GM12878 (cell line): ENCODE measurements around the gene CNN2. TPM values are rescaled to one million over a fixed set of nuclear protein-coding genes. Genes with fewer than 3 reads are reported as not detected.

Experiments
- ATAC-seq: fragments of 200-7000 bp; cut with Tn5 transposase; 3 replicates; pipeline ENCODE4 v1.9.1; 2020; ENCODE audit warnings: mild to moderate bottlenecking, moderate library complexity
- BruUV-seq: library from RNA; stranded (reverse); fragments of 400-500 nt; replicated peaks from 2 replicates; lab custom pipeline; 2021; lab: Mats Ljungman, UMichigan
- CTCF ChIA-PET: fragments of 300-600 bp; sonication (Branson Sonifier 250); formaldehyde crosslinking; extraction: SDS; loops from one replicate; lab custom pipeline; 2021; ENCODE audit warnings: inconsistent platforms; lab: Yijun Ruan, JAX
- POLR2A ChIA-PET: fragments of 350-600 bp; formaldehyde crosslinking; extraction: SDS; loops from one replicate; lab custom pipeline; 2021; ENCODE audit warnings: inconsistent platforms; lab: Charles Lee
- RAD21 ChIA-PET: fragments of 300-600 bp; sonication (Branson Sonifier 250); formaldehyde crosslinking; loops from one replicate; lab custom pipeline; 2023; ENCODE audit warnings: antibody characterized with exemption; ENCODE audit not compliant: unreplicated experiment; lab: Charles Lee
- SMC1A ChIA-PET: fragments of 300-600 bp; sonication (Branson Sonifier 250); formaldehyde crosslinking; loops from one replicate; lab custom pipeline; 2023; ENCODE audit not compliant: unreplicated experiment, uncharacterized antibody; lab: Charles Lee
- DNase-seq: peaks from one replicate; pipeline ENCODE4 v3.0.0-alpha.2; 2011; ENCODE audit warnings: low read depth, low spot score
- FAIRE-seq: peaks from 3 replicates; lab custom pipeline; 2011; peaks lifted over from hg19 to GRCh38; lab: Jason Lieb, UNC
- H2AFZ ChIP-seq: 2 replicates; pipeline ENCODE4 v1.6.0; 2011; ENCODE audit warnings: low read depth, low read length, control low read depth; ENCODE audit not compliant: control insufficient read depth
- H3K27ac ChIP-seq: 2 replicates; pipeline ENCODE4 v1.5.1; 2011; ENCODE audit warnings: control low read depth; ENCODE audit not compliant: control insufficient read depth, insufficient read depth
- H3K27me3 ChIP-seq, 2 experiments: replicated peaks in 1 of 2; 2 replicates each; pipeline versions ENCODE4 v1.6.0 to v1.6.1; 2011; ENCODE audit warnings: low read length in 1 of 2; ENCODE audit not compliant: control insufficient read depth in 2 of 2, insufficient read depth in 2 of 2
- H3K36me3 ChIP-seq, 2 experiments: 2 replicates each; pipeline ENCODE4 v1.5.1; 2011; ENCODE audit warnings: low read length in 1 of 2; ENCODE audit not compliant: control insufficient read depth in 2 of 2, insufficient read depth in 2 of 2
- H3K4me1 ChIP-seq: 2 replicates; pipeline ENCODE4 v1.6.1; 2011; ENCODE audit warnings: mild to moderate bottlenecking, low read length, moderate library complexity, mixed read lengths; ENCODE audit not compliant: control insufficient read depth, insufficient read depth
- H3K4me2 ChIP-seq: 2 replicates; pipeline ENCODE4 v1.6.0; 2011; ENCODE audit warnings: control low read depth; ENCODE audit not compliant: control insufficient read depth, insufficient read depth
- H3K4me3 ChIP-seq: fragments of 200-600 bp; sonication (generic); 2 replicates; pipeline ENCODE4 v1.5.1; 2016
- H3K79me2 ChIP-seq: 2 replicates; pipeline ENCODE4 v1.6.0; 2011; ENCODE audit warnings: low read length; ENCODE audit not compliant: control insufficient read depth, insufficient read depth
- H3K9ac ChIP-seq: 2 replicates; pipeline ENCODE4 v1.8.0; 2011; ENCODE audit warnings: low read length, control low read depth, mixed read lengths; ENCODE audit not compliant: control insufficient read depth, insufficient read depth
- H3K9me3 ChIP-seq: replicated peaks from 3 replicates; pipeline ENCODE4 v1.5.1; 2011; ENCODE audit warnings: mild to moderate bottlenecking, low read length; ENCODE audit not compliant: control insufficient read depth, insufficient read depth
- H4K20me1 ChIP-seq: 2 replicates; pipeline ENCODE4 v1.6.0; 2011; ENCODE audit not compliant: control insufficient read depth, insufficient read depth
- EGR1 ChIP-seq, 2 experiments: IDR thresholded peaks; 1 replicate in 1 of 2; 2 replicates in 1 of 2; pipeline ENCODE4 v1.6.1; 2011 to 2012; ENCODE audit warnings: low read depth in 2 of 2, low read length in 2 of 2, borderline replicate concordance in 1 of 2, mild to moderate bottlenecking in 1 of 2, moderate library complexity in 1 of 2
- NFIC ChIP-seq: IDR thresholded peaks from 2 replicates; pipeline ENCODE4 v1.6.1; 2012; ENCODE audit warnings: low read depth, mild to moderate bottlenecking, inconsistent platforms, low read length, moderate library complexity
- POLR2AphosphoS5 ChIP-seq: IDR thresholded peaks from 2 replicates; pipeline ENCODE4 v1.6.1; 2011; ENCODE audit warnings: mild to moderate bottlenecking, low read length, inconsistent platforms
- WGBS: methylation state at CpG from one replicate; pipeline ENCODE4 v1.1.6; 2016; ENCODE audit warnings: low lambda C conversion rate; ENCODE audit not compliant: insufficient replicate concordance, insufficient coverage; ENCODE audit errors: missing lambda C conversion rate; 5-methylcytosine and 5-hydroxymethylcytosine counted together
- in situ Hi-C: fragments of 300-500 bp; cut with MboI; formaldehyde crosslinking; loops from 9 replicates; pipeline ENCODE4 v1.14.3; 2018; ENCODE audit warnings: mixed read lengths
- intact Hi-C: fragments of 100-400 bp; cut with micrococcal nuclease; formaldehyde crosslinking; loops from one replicate; pipeline ENCODE4 v1.14.2; 2022; ENCODE audit not compliant: unreplicated experiment
- polyA plus RNA-seq, 11 experiments: library from polyadenylated mRNA; depleted of rRNA in 4 of 11; unstranded in 6 of 11; stranded (reverse) in 5 of 11; fragments of >200 nt; fragmentation: Nextera tagmentation in 4 of 11; fragmentation: Illumina TruSeq in 1 of 11; extraction: Ambion mirVana in 4 of 11; extraction: Trizol in 1 of 11; gene quantifications; 1 replicate in 1 of 11; 2 replicates in 10 of 11; pipeline versions ENCODE4 v1.2.1 to v1.2.3, GENCODE V29; 2011 to 2016; ENCODE audit warnings: inconsistent platforms in 2 of 11, missing spikeins in 2 of 11, low read depth in 1 of 11
- total RNA-seq, 4 experiments: library from RNA; depleted of rRNA in 3 of 4; stranded (reverse); fragments of >200 nt in 3 of 4; fragmentation: Illumina TruSeq in 1 of 4; extraction: Trizol in 1 of 4; gene quantifications; 2 replicates each; pipeline versions ENCODE4 v1.2.1 to v1.2.3, GENCODE V29; 2013 to 2021
- TF ChIP-seq, protein P1 (sequence below): IDR thresholded peaks from 2 replicates; pipeline ENCODE4 v1.6.1; 2011; ENCODE audit warnings: borderline replicate concordance, low read depth, mild to moderate bottlenecking, moderate library complexity, low read length; ENCODE audit not compliant: insufficient read depth, poor library complexity, severe bottlenecking
- TF ChIP-seq, protein P2 (sequence below): fragments of 450-650 bp; IDR thresholded peaks from 2 replicates; pipeline ENCODE4 v1.6.1; 2016; ENCODE audit warnings: mild to moderate bottlenecking
- TF ChIP-seq, protein P3 (sequence below): fragments of 450-650 bp; IDR thresholded peaks from 2 replicates; pipeline ENCODE4 v1.6.1; 2018; ENCODE audit warnings: borderline replicate concordance, mild to moderate bottlenecking; ENCODE audit not compliant: partially characterized antibody

The CNN2 gene
- total and polyA plus RNA-seq, 10 of the 15 experiments (the other 5 are each of a cell fraction or from before 2014, with no cell fraction given): 34.7 to 311 (median 172) TPM

DNA sequence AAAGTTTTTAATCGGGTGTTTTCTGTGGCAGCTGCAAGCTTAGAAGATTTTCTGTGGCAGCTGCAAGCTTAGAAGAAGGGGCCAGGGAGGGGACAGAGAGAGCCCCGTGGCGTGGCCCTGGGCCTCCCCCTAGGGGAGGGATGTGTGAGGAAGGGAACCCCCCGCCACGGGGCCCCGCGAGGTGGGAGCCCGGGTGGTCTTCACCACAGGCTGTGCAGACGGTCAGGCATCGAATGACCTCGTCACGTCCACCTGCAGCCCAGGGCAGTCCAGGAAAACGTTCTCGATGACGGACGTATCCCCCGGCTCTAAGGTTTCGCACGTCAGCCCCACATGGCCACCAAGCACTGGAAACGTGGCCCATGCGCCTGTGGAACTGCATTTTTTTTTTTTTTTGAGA lies 60.2 kb downstream of the CNN2 start:
- POLR2A ChIA-PET: interaction anchor here (0.6 to 4.9 kb wide), 5 partner anchors 10 to 150 kb away, joined by 3 to 23 read pairs (median 3); no protein-coding TSS in a partner anchor
- DNase-seq (no peak), FAIRE-seq (no peak), ATAC-seq (no peak)
- SMC1A ChIA-PET: interaction anchor here (2.6 to 3.0 kb wide), 2 partner anchors 10 to 20 kb away, joined by 9 to 14 read pairs; partner anchors contain the start of gene ARHGAP45
- TF ChIP-seq, protein P1, sequence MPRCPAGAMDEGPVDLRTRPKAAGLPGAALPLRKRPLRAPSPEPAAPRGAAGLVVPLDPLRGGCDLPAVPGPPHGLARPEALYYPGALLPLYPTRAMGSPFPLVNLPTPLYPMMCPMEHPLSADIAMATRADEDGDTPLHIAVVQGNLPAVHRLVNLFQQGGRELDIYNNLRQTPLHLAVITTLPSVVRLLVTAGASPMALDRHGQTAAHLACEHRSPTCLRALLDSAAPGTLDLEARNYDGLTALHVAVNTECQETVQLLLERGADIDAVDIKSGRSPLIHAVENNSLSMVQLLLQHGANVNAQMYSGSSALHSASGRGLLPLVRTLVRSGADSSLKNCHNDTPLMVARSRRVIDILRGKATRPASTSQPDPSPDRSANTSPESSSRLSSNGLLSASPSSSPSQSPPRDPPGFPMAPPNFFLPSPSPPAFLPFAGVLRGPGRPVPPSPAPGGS: peak; percentile 29
- TF ChIP-seq POLR2AphosphoS5 (peak; percentile 68), EGR1 (IDR thresholded peaks at IDR 0.05; ENCODE audit: borderline replicate concordance in 1 of 2, low read depth in 2 of 2, low read length in 2 of 2) (no peak), NFIC (no peak)
- TF ChIP-seq, protein P2, sequence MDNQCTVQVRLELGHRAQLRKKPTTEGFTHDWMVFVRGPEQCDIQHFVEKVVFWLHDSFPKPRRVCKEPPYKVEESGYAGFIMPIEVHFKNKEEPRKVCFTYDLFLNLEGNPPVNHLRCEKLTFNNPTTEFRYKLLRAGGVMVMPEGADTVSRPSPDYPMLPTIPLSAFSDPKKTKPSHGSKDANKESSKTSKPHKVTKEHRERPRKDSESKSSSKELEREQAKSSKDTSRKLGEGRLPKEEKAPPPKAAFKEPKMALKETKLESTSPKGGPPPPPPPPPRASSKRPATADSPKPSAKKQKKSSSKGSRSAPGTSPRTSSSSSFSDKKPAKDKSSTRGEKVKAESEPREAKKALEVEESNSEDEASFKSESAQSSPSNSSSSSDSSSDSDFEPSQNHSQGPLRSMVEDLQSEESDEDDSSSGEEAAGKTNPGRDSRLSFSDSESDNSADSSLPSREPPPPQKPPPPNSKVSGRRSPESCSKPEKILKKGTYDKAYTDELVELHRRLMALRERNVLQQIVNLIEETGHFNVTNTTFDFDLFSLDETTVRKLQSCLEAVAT: 0 out of 2 replicates have a peak, but pooled peaks have one; percentile 18
- TF ChIP-seq, protein P3, sequence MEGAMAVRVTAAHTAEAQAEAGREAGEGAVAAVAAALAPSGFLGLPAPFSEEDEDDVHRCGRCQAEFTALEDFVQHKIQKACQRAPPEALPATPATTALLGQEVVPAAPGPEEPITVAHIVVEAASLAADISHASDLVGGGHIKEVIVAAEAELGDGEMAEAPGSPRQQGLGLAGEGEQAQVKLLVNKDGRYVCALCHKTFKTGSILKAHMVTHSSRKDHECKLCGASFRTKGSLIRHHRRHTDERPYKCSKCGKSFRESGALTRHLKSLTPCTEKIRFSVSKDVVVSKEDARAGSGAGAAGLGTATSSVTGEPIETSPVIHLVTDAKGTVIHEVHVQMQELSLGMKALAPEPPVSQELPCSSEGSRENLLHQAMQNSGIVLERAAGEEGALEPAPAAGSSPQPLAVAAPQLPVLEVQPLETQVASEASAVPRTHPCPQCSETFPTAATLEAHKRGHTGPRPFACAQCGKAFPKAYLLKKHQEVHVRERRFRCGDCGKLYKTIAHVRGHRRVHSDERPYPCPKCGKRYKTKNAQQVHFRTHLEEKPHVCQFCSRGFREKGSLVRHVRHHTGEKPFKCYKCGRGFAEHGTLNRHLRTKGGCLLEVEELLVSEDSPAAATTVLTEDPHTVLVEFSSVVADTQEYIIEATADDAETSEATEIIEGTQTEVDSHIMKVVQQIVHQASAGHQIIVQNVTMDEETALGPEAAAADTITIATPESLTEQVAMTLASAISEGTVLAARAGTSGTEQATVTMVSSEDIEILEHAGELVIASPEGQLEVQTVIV: no peak
- in situ Hi-C loops: no loop called here
- RAD21 ChIA-PET: interaction anchor here (0.8 kb wide), 1 partner anchor 20 kb away, joined by 5 read pairs; the partner anchor contains the start of gene ARHGAP45
- peaks cover 31% of the 10 kb centered on the region for H3K4me1 ChIP-seq
- H3K79me2 ChIP-seq: no peaks in the 10 kb centered on the region; the same call in 1 of the 2 replicates
- H3K9ac ChIP-seq: no peak overlapping the region
- H3K9me3 ChIP-seq: no peaks in the 10 kb centered on the region
- H2AFZ ChIP-seq: no peak overlapping the region
- BruUV-seq: no TSS peak
- no peak overlapping the region for H3K4me3 ChIP-seq
- WGBS: 66% methylated on average over 21 of the region's 21 CpGs
- no peak overlapping the region for H3K4me2 ChIP-seq
- peaks cover 15 to 58% of the 10 kb centered on the region in 2 experiments for H3K36me3 ChIP-seq
- no peaks in the 10 kb centered on the region for H3K27me3 ChIP-seq
- CTCF ChIA-PET: interaction anchor here (0.7 to 1.4 kb wide), 2 partner anchors 28 to 69 kb away, joined by 3 to 6 read pairs; no protein-coding TSS in a partner anchor
- intact Hi-C loops: no loop called here
- no peaks in the 10 kb centered on the region; the same call in 1 of the 2 replicates for H4K20me1 ChIP-seq
- H3K27ac ChIP-seq: no peak overlapping the region; the same call in 1 of the 2 replicates
